ENCODE data around the gene TUBB4B. TPM values are rescaled to one million over a fixed set of nuclear protein-coding genes. Genes with fewer than 3 reads are reported as not detected.

Gene TUBB4B
- total RNA-seq, 1 donor from 2014 or later: 144 TPM

GRCh38 chr9:137212520-137212919 is 28.6 kb upstream of the TUBB4B start:
- DNase-seq (ENCODE audit: low read depth in 2 of 2): no peak

GRCh38 chr9:137213160-137214060 is 27.7 kb upstream of the TUBB4B start:
- DNase-seq (ENCODE audit: low read depth in 2 of 2): no peak

- DNase-seq (ENCODE audit: low read depth in 2 of 2): no peak
These were observed 26.5 kb upstream of the TUBB4B start for GRCh38 chr9:137214620-137215019.

DNA sequence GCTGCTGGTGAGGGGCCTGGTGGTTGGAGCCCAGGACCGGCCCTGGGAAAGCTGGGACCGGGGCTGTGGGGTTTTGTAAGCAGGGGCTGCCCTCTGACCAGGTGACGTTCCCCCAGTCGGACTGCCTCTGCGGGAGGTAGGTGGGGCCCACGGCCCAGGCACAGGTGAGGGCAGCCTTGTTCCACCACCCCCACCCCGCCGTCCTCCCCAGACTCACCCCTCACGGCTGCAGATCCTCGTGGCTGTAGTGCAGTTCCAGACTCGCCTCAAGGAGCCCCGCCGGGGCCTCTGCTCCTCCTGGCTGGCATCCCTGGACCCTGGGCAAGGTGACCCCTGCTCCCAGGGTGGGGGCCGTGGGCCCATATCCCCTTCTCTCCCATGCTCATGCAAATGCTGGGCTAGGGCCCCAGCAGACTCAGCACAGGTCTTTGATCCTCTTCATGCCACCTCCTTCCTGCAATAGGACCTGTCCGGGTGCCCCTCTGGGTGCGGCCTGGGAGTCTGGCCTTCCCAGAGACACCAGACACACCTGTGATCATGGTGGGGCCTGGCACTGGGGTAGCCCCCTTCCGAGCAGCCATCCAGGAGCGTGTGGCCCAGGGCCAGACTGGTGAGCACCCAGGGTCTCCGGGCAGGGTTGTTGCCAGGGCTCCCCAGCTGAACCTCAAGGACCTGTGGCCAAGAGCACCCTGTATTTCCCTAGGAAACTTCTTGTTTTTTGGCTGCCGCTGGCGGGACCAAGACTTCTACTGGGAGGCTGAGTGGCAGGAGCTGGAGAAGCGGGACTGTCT is 25.7 kb upstream of the TUBB4B start:
- no peak for DNase-seq (ENCODE audit: low read depth in 2 of 2)

GRCh38 chr9:137216188-137216965 is 24.7 kb upstream of the TUBB4B start:
- DNase-seq (ENCODE audit: low read depth in 2 of 2): no peak

- no peak for DNase-seq (ENCODE audit: low read depth in 2 of 2)
These were observed 23.5 kb upstream of the TUBB4B start for GRCh38 chr9:137217276-137218211.

GRCh38 chr9:137218212-137218753 is 22.8 kb upstream of the TUBB4B start:
- no peak for DNase-seq (ENCODE audit: low read depth in 2 of 2)

GRCh38 chr9:137218754-137219271 is 22.3 kb upstream of the TUBB4B start:
- no peak for DNase-seq (ENCODE audit: low read depth in 2 of 2)

GRCh38 chr9:137219757-137220316 is 21.2 kb upstream of the TUBB4B start:
- DNase-seq (ENCODE audit: low read depth in 2 of 2): no peak

- DNase-seq (ENCODE audit: low read depth in 2 of 2): no peak
These were observed 20.6 kb upstream of the TUBB4B start for GRCh38 chr9:137220317-137221094.

DNA sequence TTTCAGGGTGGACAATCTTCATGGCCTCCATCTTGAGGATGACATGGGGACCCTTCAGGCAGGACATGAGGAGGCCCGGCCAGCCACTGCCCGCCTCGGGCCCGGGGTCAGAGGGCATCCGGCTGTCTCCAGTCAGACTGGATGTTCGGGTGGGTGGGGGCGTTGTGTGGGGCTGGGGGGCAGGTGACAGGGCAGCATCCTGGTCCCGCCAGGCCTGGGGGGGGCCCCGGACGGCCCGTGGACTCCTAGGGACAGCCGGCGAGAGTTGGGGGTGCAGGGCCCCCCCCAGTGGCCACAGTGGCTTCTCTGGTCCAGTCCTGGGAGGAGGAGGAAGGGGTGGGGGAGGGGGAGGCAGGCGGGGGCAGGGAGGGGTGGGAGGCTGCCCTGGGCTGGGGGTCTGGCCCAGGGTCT is 20.0 kb upstream of the TUBB4B start:
- DNase-seq (ENCODE audit: low read depth in 2 of 2): no peak

DNA sequence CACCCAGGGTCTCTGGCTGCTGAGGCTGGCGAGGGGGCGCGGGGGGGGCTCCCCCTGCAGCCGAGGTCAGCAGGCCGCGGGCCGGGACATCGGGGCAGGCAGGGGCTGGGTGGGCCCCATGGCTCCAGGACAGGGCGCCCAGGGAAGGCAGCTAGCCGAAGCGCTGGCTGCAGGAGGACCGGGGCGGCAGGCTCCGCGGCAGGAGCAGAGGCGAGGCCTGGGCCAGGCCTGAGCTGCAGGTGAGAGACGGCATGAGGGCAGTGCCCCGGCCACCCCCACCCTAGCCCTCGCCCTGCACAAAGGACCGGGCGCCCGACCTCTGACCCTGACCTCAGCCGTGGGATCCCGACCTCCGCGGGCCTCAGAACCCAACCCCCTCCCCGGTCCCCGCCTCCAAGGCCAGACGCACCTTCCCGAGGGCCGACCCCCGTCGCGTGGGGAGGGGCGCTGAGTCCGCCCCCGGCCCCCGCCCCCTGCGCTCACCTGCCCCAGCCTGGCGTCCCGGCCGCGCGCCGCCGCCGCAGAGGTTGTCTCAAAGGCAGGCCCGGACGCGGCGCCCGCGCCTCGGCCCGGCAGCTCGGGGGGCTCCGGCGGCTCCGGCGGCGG is 19.5 kb upstream of the TUBB4B start:
- no peak for DNase-seq (ENCODE audit: low read depth in 2 of 2)

DNA sequence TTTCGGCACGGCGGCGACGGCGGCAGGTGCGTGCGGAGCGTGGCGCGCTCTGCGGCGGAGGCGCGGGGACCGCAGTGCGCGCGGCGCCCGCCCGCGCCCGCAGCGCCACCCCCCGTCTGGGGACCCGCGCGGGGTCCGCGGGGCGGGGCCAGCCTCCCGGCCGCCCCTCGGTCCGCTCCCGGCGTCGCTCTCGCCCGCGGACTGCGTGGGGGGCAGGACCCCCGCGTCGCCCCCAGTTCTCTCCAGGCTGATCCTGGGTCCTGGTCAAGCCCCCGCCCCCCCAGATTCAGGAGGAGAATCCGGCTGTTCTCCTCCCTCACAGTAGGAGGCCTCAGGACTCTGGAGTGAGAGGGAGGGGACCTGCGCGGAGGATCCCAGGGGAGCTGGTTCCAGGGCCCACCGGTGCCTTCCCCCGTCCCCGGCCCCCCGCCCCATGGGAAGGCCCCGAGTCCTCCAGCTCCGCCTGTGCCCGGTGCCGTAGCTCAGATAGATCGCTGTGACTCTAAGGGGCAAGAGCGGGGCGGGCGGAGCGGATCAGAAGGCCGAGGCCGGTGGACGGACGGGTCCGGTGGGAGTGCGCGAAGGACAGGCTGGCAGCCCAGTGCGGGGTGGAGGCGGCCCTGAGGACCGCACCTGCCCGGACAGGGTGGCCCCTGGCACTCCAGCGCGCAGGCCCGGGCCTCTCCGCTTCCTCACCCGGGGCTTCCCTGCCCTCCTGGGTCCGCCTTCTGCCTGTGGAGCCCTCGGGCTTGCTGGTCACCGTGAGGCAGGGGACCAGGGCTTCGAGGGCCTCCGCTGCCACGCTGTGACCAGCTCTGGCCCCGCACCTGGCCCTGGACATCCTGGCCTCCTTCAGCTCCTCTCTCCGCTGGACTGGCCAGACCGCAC is 18.7 kb upstream of the TUBB4B start, which contains the start of gene RNF208:
RNF208 (minus strand) TSS at position 51 of the 888 bp plus-strand sequence. CDS start 1,028 bp downstream, outside the sequence.
- DNase-seq (ENCODE audit: low read depth in 2 of 2): no peak

DNA sequence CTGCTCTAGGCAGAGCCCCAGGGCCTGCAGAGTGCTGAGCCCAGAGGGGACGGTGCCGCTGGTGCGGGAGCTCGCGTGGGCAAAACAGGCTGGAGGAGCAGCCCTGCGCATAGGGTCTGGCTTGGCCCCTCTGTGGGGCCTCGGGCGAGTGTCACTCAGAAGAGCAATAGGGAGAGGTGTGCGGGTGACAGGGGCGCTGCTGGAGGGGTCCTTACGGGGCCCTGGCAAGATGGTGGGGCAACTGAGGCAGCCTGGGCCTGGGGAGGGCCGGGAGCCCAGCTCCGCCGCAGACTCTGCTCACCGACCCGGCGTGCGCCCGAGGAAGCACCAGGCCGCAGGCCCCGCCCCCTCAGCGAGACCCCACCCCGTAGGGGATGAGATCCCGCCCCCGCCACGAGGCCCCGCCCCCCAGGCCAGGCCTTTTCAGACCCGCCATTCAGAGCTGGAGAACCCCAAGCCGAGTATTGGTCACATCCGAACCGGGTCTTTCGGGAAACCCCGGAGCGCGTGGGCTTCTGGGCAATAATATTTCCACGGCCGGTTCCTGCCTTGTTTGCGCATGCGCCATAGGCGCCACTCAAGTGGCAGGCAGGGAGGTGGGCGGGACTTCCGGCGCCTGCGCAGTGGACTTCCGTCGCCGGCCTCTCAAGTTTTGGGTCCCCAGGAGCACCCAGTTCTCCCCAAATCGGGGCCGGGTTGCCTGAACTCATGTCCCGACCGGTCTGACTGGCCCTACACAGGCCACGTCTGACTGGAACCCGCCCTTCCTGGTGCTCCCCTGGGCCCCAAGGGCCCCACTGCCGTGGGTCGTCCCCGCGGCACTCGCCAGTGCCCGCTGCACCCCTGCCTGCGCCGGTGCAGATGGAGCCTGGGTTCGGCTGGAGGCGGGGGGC is 17.8 kb upstream of the TUBB4B start:
- DNase-seq (ENCODE audit: low read depth in 2 of 2): peak; percentile 97 to 98

- no peak for DNase-seq (ENCODE audit: low read depth in 2 of 2)
These were observed 16.0 kb upstream of the TUBB4B start, which contains the start of gene CYSRT1 for GRCh38 chr9:137224830-137225694. TSS of gene CYSRT1 (plus strand) at chr9:137225174. CDS start at chr9:137225622, 448 bp downstream.
